ENCODE measurements around the gene PDE6H. TPM values are rescaled to one million over a fixed set of nuclear protein-coding genes. Genes with fewer than 3 reads are reported as not detected.

PDE6H gene
- total and polyA plus RNA-seq, 10 of the 15 experiments (the other 5 are each of a cell fraction or from before 2014, with no cell fraction given), result 0.16 TPM; not detected in 9

GRCh38 chr12:15011162-15011561 lies 38.3 kb downstream of the PDE6H start:
- ChIA-PET CTCF (interaction anchor here (0.7 to 2.3 kb wide), 3 partner anchors 8 to 108 kb away, joined by 4 to 6 read pairs (median 5); no protein-coding TSS in a partner anchor), POLR2A (interaction anchor here (0.6 kb wide), 1 partner anchor 504 kb away, joined by 7 read pairs; no protein-coding TSS in a partner anchor)

More at GRCh38 chr12:15011162-15011561, 38.3 kb downstream of the PDE6H start:
- Histone ChIP-seq H3K79me2 (ENCODE audit: control insufficient read depth, insufficient read depth, low read length) (no peaks in the 10 kb centered on the region), H3K9me3 (replicated peaks; ENCODE audit: control insufficient read depth, insufficient read depth, low read length) (no peaks in the 10 kb centered on the region), H3K4me2 (ENCODE audit: control insufficient read depth, insufficient read depth) (no peak overlapping the region), H3K4me1 (ENCODE audit: control insufficient read depth, insufficient read depth, low read length) (peaks cover 6% of the 10 kb centered on the region), H3K27me3 (replicated peaks in 1 of 2; ENCODE audit: control insufficient read depth in 2 of 2, insufficient read depth in 2 of 2, low read length in 1 of 2) (no peaks in the 10 kb centered on the region), H3K9ac (ENCODE audit: control insufficient read depth, insufficient read depth, low read length) (no peak overlapping the region), H4K20me1 (ENCODE audit: control insufficient read depth, insufficient read depth) (no peaks in the 10 kb centered on the region), H3K4me3 (no peak overlapping the region), H3K36me3 (ENCODE audit: control insufficient read depth in 2 of 2, insufficient read depth in 2 of 2, low read length in 1 of 2) (no peaks in the 10 kb centered on the region), H3K27ac (ENCODE audit: control insufficient read depth, insufficient read depth) (no peak overlapping the region), H2AFZ (ENCODE audit: control insufficient read depth, low read depth, low read length) (no peak overlapping the region)
- intact Hi-C loops (cut with micrococcal nuclease; ENCODE audit: unreplicated experiment), result no loop called here
- BruUV-seq (replicated peaks), result no TSS peak
- SMC1A ChIA-PET (ENCODE audit: uncharacterized antibody, unreplicated experiment), result interaction anchor here (0.7 to 1.9 kb wide), 2 partner anchors 14 to 16 kb away, joined by 3 to 7 read pairs; no protein-coding TSS in a partner anchor
- FAIRE-seq (peak; percentile 68), DNase-seq (ENCODE audit: low read depth, low spot score) (no peak), ATAC-seq (peak; percentile 85)
- TF ChIP-seq YY1 (IDR thresholded peaks at IDR 0.05; ENCODE audit: low read depth, low read length), result no peak
- peak; percentile 13 to 34 (median 30); a peak in 3 of 6 replicates for TF ChIP-seq CTCF (IDR thresholded peaks at IDR 0.05 in 2 of 3, conservative IDR thresholded peaks at IDR 0.05 in 1 of 3; ENCODE audit: control insufficient read depth in 2 of 3, extremely low read depth in 1 of 3, insufficient read depth in 1 of 3, low read depth in 3 of 3, low read length in 3 of 3)
- RAD21 ChIA-PET (ENCODE audit: unreplicated experiment), result interaction anchor here (0.9 kb wide), 1 partner anchor 166 kb away, joined by 3 read pairs; no protein-coding TSS in a partner anchor
- in situ Hi-C loops (cut with MboI), result no loop called here
